PC-9 (cell line): ENCODE data around the gene TELO2.

ENCODE experiments used
- EZH2 ChIP-seq: fragments of 200-600 bp; sonication (generic); IDR thresholded peaks from 2 replicates; pipeline ENCODE4 v1.8.0; 2017; ENCODE audit warnings: antibody characterized with exemption, low read depth
- TF ChIP-seq, protein P1 (sequence below): fragments of 200-600 bp; sonication (generic); conservative IDR thresholded peaks from 2 replicates; pipeline ENCODE4 v1.6.1; 2017; ENCODE audit warnings: mixed run types, antibody characterized with exemption, mild to moderate bottlenecking, moderate library complexity

DNA sequence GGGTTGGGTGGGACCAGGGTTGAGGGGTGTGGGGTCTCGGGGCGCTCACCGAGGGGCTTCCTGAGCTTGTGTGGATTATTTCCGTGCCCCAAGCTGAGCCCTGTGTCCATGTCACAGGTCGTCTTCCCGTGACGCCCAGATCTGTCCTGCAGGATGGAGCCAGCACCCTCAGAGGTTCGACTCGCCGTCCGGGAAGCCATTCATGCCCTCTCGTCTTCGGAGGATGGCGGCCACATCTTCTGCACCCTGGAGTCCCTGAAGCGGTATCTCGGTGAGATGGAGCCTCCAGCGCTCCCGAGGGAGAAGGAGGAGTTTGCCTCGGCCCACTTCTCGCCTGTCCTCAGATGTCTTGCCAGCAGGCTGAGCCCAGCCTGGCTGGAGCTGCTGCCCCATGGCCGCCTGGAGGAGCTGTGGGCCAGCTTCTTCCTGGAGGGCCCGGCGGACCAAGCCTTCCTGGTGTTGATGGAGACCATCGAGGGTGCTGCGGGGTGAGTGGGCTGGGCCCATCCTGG is 1.0 kb downstream of the TELO2 start:
- TF ChIP-seq, protein P1, sequence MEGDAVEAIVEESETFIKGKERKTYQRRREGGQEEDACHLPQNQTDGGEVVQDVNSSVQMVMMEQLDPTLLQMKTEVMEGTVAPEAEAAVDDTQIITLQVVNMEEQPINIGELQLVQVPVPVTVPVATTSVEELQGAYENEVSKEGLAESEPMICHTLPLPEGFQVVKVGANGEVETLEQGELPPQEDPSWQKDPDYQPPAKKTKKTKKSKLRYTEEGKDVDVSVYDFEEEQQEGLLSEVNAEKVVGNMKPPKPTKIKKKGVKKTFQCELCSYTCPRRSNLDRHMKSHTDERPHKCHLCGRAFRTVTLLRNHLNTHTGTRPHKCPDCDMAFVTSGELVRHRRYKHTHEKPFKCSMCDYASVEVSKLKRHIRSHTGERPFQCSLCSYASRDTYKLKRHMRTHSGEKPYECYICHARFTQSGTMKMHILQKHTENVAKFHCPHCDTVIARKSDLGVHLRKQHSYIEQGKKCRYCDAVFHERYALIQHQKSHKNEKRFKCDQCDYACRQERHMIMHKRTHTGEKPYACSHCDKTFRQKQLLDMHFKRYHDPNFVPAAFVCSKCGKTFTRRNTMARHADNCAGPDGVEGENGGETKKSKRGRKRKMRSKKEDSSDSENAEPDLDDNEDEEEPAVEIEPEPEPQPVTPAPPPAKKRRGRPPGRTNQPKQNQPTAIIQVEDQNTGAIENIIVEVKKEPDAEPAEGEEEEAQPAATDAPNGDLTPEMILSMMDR = peak; percentile 52; the same call in 1 of the 2 replicates
- TF ChIP-seq EZH2 = no peak
